GM12878 (cell line): ENCODE data around the gene ZDHHC3. TPM values are rescaled to one million over a fixed set of nuclear protein-coding genes. Genes with fewer than 3 reads are reported as not detected.

Experiments used
- ATAC-seq: fragments of 200-7000 bp; cut with Tn5 transposase; 3 replicates; pipeline ENCODE4 v1.9.1; 2020; ENCODE audit warnings: mild to moderate bottlenecking, moderate library complexity
- BruUV-seq: library from RNA; stranded (reverse); fragments of 400-500 nt; replicated peaks from 2 replicates; lab custom pipeline; 2021; lab: Mats Ljungman, UMichigan
- CTCF ChIA-PET: fragments of 300-600 bp; sonication (Branson Sonifier 250); formaldehyde crosslinking; extraction: SDS; loops from one replicate; lab custom pipeline; 2021; ENCODE audit warnings: inconsistent platforms; lab: Yijun Ruan, JAX
- POLR2A ChIA-PET: fragments of 350-600 bp; formaldehyde crosslinking; extraction: SDS; loops from one replicate; lab custom pipeline; 2021; ENCODE audit warnings: inconsistent platforms; lab: Charles Lee
- RAD21 ChIA-PET: fragments of 300-600 bp; sonication (Branson Sonifier 250); formaldehyde crosslinking; loops from one replicate; lab custom pipeline; 2023; ENCODE audit warnings: antibody characterized with exemption; ENCODE audit not compliant: unreplicated experiment; lab: Charles Lee
- SMC1A ChIA-PET: fragments of 300-600 bp; sonication (Branson Sonifier 250); formaldehyde crosslinking; loops from one replicate; lab custom pipeline; 2023; ENCODE audit not compliant: unreplicated experiment, uncharacterized antibody; lab: Charles Lee
- DNase-seq: peaks from one replicate; pipeline ENCODE4 v3.0.0-alpha.2; 2011; ENCODE audit warnings: low read depth, low spot score
- FAIRE-seq: peaks from 3 replicates; lab custom pipeline; 2011; peaks lifted over from hg19 to GRCh38; lab: Jason Lieb, UNC
- H2AFZ ChIP-seq: 2 replicates; pipeline ENCODE4 v1.6.0; 2011; ENCODE audit warnings: low read depth, low read length, control low read depth; ENCODE audit not compliant: control insufficient read depth
- H3K27ac ChIP-seq: 2 replicates; pipeline ENCODE4 v1.5.1; 2011; ENCODE audit warnings: control low read depth; ENCODE audit not compliant: control insufficient read depth, insufficient read depth
- H3K27me3 ChIP-seq, 2 experiments: replicated peaks in 1 of 2; 2 replicates each; pipeline versions ENCODE4 v1.6.0 to v1.6.1; 2011; ENCODE audit warnings: low read length in 1 of 2; ENCODE audit not compliant: control insufficient read depth in 2 of 2, insufficient read depth in 2 of 2
- H3K36me3 ChIP-seq, 2 experiments: 2 replicates each; pipeline ENCODE4 v1.5.1; 2011; ENCODE audit warnings: low read length in 1 of 2; ENCODE audit not compliant: control insufficient read depth in 2 of 2, insufficient read depth in 2 of 2
- H3K4me1 ChIP-seq: 2 replicates; pipeline ENCODE4 v1.6.1; 2011; ENCODE audit warnings: mild to moderate bottlenecking, low read length, moderate library complexity, mixed read lengths; ENCODE audit not compliant: control insufficient read depth, insufficient read depth
- H3K4me2 ChIP-seq: 2 replicates; pipeline ENCODE4 v1.6.0; 2011; ENCODE audit warnings: control low read depth; ENCODE audit not compliant: control insufficient read depth, insufficient read depth
- H3K4me3 ChIP-seq: fragments of 200-600 bp; sonication (generic); 2 replicates; pipeline ENCODE4 v1.5.1; 2016
- H3K79me2 ChIP-seq: 2 replicates; pipeline ENCODE4 v1.6.0; 2011; ENCODE audit warnings: low read length; ENCODE audit not compliant: control insufficient read depth, insufficient read depth
- H3K9ac ChIP-seq: 2 replicates; pipeline ENCODE4 v1.8.0; 2011; ENCODE audit warnings: low read length, control low read depth, mixed read lengths; ENCODE audit not compliant: control insufficient read depth, insufficient read depth
- H3K9me3 ChIP-seq: replicated peaks from 3 replicates; pipeline ENCODE4 v1.5.1; 2011; ENCODE audit warnings: mild to moderate bottlenecking, low read length; ENCODE audit not compliant: control insufficient read depth, insufficient read depth
- H4K20me1 ChIP-seq: 2 replicates; pipeline ENCODE4 v1.6.0; 2011; ENCODE audit not compliant: control insufficient read depth, insufficient read depth
- EED ChIP-seq: sonication (generic); IDR thresholded peaks from 2 replicates; pipeline ENCODE4 v1.6.1; 2016; ENCODE audit warnings: antibody characterized with exemption, low read depth
- HDAC6 ChIP-seq: fragments of 200-600 bp; sonication (generic); IDR thresholded peaks from one replicate; pipeline ENCODE4 v1.8.0; 2017; ENCODE audit warnings: antibody characterized with exemption; ENCODE audit not compliant: unreplicated experiment
- JUND ChIP-seq: IDR thresholded peaks from 2 replicates; pipeline ENCODE4 v1.6.1; 2012; ENCODE audit warnings: low read depth, mild to moderate bottlenecking, low read length, improper control_type of control experiment, moderate library complexity
- MYB ChIP-seq: fragments of 150-350 bp; IDR thresholded peaks from 2 replicates; pipeline ENCODE4 v1.6.1; 2014; ENCODE audit warnings: mild to moderate bottlenecking, low read depth, low read length, borderline replicate concordance
- SMAD1 ChIP-seq: fragments of 450-650 bp; IDR thresholded peaks from 2 replicates; pipeline ENCODE4 v1.6.1; 2018; ENCODE audit warnings: mild to moderate bottlenecking, low read depth; ENCODE audit not compliant: partially characterized antibody
- YY1 ChIP-seq: IDR thresholded peaks from 2 replicates; pipeline ENCODE4 v1.6.1; 2011; ENCODE audit warnings: low read depth, mild to moderate bottlenecking, low read length
- ZNF274 ChIP-seq: IDR thresholded peaks from one replicate; pipeline ENCODE4 v1.8.0; 2011; ENCODE audit not compliant: insufficient read length, insufficient read depth
- in situ Hi-C: fragments of 300-500 bp; cut with MboI; formaldehyde crosslinking; loops from 9 replicates; pipeline ENCODE4 v1.14.3; 2018; ENCODE audit warnings: mixed read lengths
- intact Hi-C: fragments of 100-400 bp; cut with micrococcal nuclease; formaldehyde crosslinking; loops from one replicate; pipeline ENCODE4 v1.14.2; 2022; ENCODE audit not compliant: unreplicated experiment
- polyA plus RNA-seq, 11 experiments: library from polyadenylated mRNA; depleted of rRNA in 4 of 11; unstranded in 6 of 11; stranded (reverse) in 5 of 11; fragments of >200 nt; fragmentation: Nextera tagmentation in 4 of 11; fragmentation: Illumina TruSeq in 1 of 11; extraction: Ambion mirVana in 4 of 11; extraction: Trizol in 1 of 11; gene quantifications; 1 replicate in 1 of 11; 2 replicates in 10 of 11; pipeline versions ENCODE4 v1.2.1 to v1.2.3, GENCODE V29; 2011 to 2016; ENCODE audit warnings: inconsistent platforms in 2 of 11, missing spikeins in 2 of 11, low read depth in 1 of 11
- total RNA-seq, 4 experiments: library from RNA; depleted of rRNA in 3 of 4; stranded (reverse); fragments of >200 nt in 3 of 4; fragmentation: Illumina TruSeq in 1 of 4; extraction: Trizol in 1 of 4; gene quantifications; 2 replicates each; pipeline versions ENCODE4 v1.2.1 to v1.2.3, GENCODE V29; 2013 to 2021
- TF ChIP-seq, protein P1 (sequence below): fragments of 450-650 bp; IDR thresholded peaks from 2 replicates; pipeline ENCODE4 v1.6.1; 2018; ENCODE audit warnings: mild to moderate bottlenecking, low read depth, moderate library complexity; ENCODE audit not compliant: partially characterized antibody
- TF ChIP-seq, protein P2 (sequence below): IDR thresholded peaks from 2 replicates; pipeline ENCODE4 v1.6.1; 2012; ENCODE audit warnings: low read depth, low read length, improper control_type of control experiment
- TF ChIP-seq, protein P3 (sequence below): IDR thresholded peaks from 2 replicates; pipeline ENCODE4 v1.6.1; 2011; ENCODE audit warnings: mild to moderate bottlenecking, low read depth, low read length, moderate library complexity; ENCODE audit not compliant: insufficient replicate concordance

ZDHHC3 gene
- total and polyA plus RNA-seq, 10 of the 15 experiments (the other 5 are each of a cell fraction or from before 2014, with no cell fraction given): 6.8 to 79.1 (median 40.8) TPM

DNA sequence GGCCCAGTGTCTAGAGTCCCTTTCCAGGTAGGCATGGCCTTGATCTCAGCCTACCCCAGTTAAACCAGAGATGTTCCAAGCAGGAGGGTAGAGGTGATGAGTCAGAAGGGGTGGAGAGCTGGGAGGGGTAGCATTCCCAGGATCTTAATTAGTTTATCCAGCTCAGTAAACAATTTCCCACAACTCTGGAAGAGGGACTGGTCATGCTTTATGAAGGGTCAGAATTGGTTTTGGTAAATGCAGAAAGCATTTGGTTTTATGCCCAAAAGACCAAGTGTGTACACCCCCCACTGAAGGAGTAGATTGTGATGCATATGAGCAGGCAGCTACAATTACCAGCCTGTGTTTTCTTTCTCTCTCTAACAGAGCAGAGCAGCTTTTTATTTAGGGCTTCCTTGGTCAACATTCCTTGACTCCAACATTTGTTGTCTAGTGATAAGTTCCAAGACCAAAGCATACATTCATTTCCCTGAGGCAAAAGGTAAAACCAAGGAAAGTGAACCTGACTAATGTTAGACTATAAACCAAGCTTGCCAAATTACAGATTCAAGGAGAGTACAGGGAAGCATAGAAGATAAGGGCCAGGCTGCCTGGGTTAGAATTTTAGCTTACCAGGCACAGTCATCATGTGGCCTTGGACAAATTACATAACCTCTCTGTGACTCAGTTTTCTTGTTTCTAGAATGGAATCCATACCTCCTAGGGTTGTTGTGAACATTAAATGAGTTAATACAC lies 17.7 kb upstream of the ZDHHC3 start:
- CTCF ChIA-PET: interaction anchor here (0.6 to 7.7 kb wide), 6 partner anchors 11 to 1116 kb away, joined by 3 to 53 read pairs (median 4); partner anchors contain the start of genes EXOSC7 and ZDHHC3
- H3K4me2 ChIP-seq: no peak overlapping the region
- ATAC-seq (no peak), FAIRE-seq (no peak), DNase-seq (no peak)
- H3K4me1 ChIP-seq: peaks cover 5% of the 10 kb centered on the region
- POLR2A ChIA-PET: interaction anchor here (0.8 to 6.7 kb wide), 3 partner anchors 10 to 32 kb away, joined by 6 to 62 read pairs (median 6); no protein-coding TSS in a partner anchor
- H2AFZ ChIP-seq: no peak overlapping the region
- peaks cover 19 to 41% of the 10 kb centered on the region in 2 experiments; a peak in 3 of 4 replicates for H3K36me3 ChIP-seq
- no peak for TF ChIP-seq YY1
- TF ChIP-seq SMAD1: no peak
- TF ChIP-seq, protein P1, sequence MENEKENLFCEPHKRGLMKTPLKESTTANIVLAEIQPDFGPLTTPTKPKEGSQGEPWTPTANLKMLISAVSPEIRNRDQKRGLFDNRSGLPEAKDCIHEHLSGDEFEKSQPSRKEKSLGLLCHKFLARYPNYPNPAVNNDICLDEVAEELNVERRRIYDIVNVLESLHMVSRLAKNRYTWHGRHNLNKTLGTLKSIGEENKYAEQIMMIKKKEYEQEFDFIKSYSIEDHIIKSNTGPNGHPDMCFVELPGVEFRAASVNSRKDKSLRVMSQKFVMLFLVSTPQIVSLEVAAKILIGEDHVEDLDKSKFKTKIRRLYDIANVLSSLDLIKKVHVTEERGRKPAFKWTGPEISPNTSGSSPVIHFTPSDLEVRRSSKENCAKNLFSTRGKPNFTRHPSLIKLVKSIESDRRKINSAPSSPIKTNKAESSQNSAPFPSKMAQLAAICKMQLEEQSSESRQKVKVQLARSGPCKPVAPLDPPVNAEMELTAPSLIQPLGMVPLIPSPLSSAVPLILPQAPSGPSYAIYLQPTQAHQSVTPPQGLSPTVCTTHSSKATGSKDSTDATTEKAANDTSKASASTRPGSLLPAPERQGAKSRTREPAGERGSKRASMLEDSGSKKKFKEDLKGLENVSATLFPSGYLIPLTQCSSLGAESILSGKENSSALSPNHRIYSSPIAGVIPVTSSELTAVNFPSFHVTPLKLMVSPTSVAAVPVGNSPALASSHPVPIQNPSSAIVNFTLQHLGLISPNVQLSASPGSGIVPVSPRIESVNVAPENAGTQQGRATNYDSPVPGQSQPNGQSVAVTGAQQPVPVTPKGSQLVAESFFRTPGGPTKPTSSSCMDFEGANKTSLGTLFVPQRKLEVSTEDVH: no peak
- no peak for TF ChIP-seq JUND
- TF ChIP-seq MYB: no peak
- TF ChIP-seq, protein P2, sequence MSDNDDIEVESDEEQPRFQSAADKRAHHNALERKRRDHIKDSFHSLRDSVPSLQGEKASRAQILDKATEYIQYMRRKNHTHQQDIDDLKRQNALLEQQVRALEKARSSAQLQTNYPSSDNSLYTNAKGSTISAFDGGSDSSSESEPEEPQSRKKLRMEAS: no peak
- TF ChIP-seq, protein P3, sequence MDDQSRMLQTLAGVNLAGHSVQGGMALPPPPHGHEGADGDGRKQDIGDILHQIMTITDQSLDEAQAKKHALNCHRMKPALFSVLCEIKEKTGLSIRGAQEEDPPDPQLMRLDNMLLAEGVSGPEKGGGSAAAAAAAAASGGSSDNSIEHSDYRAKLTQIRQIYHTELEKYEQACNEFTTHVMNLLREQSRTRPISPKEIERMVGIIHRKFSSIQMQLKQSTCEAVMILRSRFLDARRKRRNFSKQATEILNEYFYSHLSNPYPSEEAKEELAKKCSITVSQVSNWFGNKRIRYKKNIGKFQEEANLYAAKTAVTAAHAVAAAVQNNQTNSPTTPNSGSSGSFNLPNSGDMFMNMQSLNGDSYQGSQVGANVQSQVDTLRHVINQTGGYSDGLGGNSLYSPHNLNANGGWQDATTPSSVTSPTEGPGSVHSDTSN: no peak
- no peak for TF ChIP-seq HDAC6
- TF ChIP-seq ZNF274: no peak
- TF ChIP-seq EED: no peak
- no peaks in the 10 kb centered on the region for H3K27me3 ChIP-seq
- no peak overlapping the region for H3K4me3 ChIP-seq
- RAD21 ChIA-PET: interaction anchor here (0.7 to 5.2 kb wide), 5 partner anchors 9 to 38 kb away, joined by 3 to 39 read pairs (median 4); no protein-coding TSS in a partner anchor
- H3K79me2 ChIP-seq: no peaks in the 10 kb centered on the region; the same call in none of the 2 replicates
- in situ Hi-C loops (no loop called here), intact Hi-C loops (no loop called here)
- SMC1A ChIA-PET: interaction anchor here (0.6 to 8.3 kb wide), 8 partner anchors 10 to 554 kb away, joined by 3 to 97 read pairs (median 4); partner anchors contain the start of genes EXOSC7 and ZDHHC3
- H4K20me1 ChIP-seq: no peaks in the 10 kb centered on the region
- no peak overlapping the region for H3K9ac ChIP-seq
- no peak overlapping the region; the same call in 1 of the 2 replicates for H3K27ac ChIP-seq
- H3K9me3 ChIP-seq: no peaks in the 10 kb centered on the region
- BruUV-seq: no TSS peak
